ENCODE measurements around the gene HADHA. TPM values are rescaled to one million over a fixed set of nuclear protein-coding genes. Genes with fewer than 3 reads are reported as not detected.

Gene HADHA
- polyA plus RNA-seq, 1 donor (not counting 4 experiments of a cell fraction or from before 2014, with no cell fraction given), result 150 TPM

DNA sequence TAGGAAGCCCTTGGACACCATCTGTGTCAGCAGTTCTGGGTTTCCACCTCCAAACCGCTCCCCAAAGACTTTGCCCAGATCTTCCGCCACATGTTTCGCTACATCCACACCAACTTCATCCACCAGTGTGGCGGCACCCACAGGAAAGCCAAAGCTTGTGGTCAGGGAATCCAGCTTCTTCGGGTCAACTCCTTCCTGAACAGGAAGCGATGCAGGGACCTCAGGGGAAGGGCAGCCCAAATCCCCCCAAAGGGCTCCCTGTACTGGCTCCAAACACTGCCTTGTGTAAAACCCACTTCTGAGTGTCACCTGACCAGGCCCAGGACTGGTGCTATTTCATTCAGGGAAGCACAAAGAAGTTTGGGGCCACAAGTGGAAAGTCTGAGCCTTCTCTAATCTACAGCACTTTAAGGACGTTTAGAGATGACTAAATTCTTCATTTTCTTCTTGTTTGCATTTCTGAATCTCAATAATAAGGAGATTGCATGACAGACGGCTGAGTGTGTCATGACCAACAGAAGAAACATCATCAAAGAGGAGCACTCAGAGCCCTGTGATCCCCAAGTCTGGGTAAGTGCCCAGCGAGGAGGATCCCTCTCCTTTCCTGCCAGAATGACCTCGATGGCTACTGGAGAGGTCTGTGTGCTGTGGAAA lies 50.7 kb downstream of the HADHA start:
- Histone ChIP-seq H3K4me3 (ENCODE audit: control insufficient read depth in 2 of 3, extremely low read depth in 1 of 3, insufficient read depth in 2 of 3, low read depth in 1 of 3, low read length in 3 of 3) (no peak overlapping the region), H4K20me1 (ENCODE audit: control insufficient read depth, extremely low read depth, insufficient read depth, low read length) (no peaks in the 10 kb centered on the region), H3K4me2 (ENCODE audit: control insufficient read depth, extremely low read depth, insufficient read depth, low read depth, low read length) (no peak overlapping the region), H3K36me3 (ENCODE audit: control insufficient read depth in 2 of 2, extremely low read depth in 1 of 2, insufficient read depth in 2 of 2, low read length in 2 of 2) (peaks cover 31 to 35% of the 10 kb centered on the region in 2 experiments), H3K27me3 (ENCODE audit: control insufficient read depth, extremely low read depth, insufficient read depth, low read length) (no peaks in the 10 kb centered on the region), H3K4me1 (ENCODE audit: control insufficient read depth, extremely low read depth, insufficient read depth, low read length) (no peaks in the 10 kb centered on the region), H3K27ac (ENCODE audit: control insufficient read depth, insufficient read depth, low read length) (no peak overlapping the region), H3K79me2 (ENCODE audit: control insufficient read depth, insufficient read depth, low read length) (no peaks in the 10 kb centered on the region), H3K9me1 (ENCODE audit: control insufficient read depth, extremely low read depth, insufficient read depth, low read length) (no peaks in the 10 kb centered on the region), H3K9me3 (ENCODE audit: control insufficient read depth, low read depth, low read length) (no peaks in the 10 kb centered on the region), H3K9ac (ENCODE audit: control insufficient read depth, extremely low read depth, insufficient read depth, low read length) (no peak overlapping the region), H2AFZ (ENCODE audit: control insufficient read depth, low read length) (no peak overlapping the region)
- TF ChIP-seq EZH2 (IDR thresholded peaks at IDR 0.05; ENCODE audit: low read length), result no peak
- dilution Hi-C loops (cut with MboI; ENCODE audit: extremely low pct_ligation_motif_present, low sequenced_read_pairs), result no loop called here
- FAIRE-seq, result no peak
- no peak for DNase-seq (ENCODE audit: low read depth, low spot score)

DNA sequence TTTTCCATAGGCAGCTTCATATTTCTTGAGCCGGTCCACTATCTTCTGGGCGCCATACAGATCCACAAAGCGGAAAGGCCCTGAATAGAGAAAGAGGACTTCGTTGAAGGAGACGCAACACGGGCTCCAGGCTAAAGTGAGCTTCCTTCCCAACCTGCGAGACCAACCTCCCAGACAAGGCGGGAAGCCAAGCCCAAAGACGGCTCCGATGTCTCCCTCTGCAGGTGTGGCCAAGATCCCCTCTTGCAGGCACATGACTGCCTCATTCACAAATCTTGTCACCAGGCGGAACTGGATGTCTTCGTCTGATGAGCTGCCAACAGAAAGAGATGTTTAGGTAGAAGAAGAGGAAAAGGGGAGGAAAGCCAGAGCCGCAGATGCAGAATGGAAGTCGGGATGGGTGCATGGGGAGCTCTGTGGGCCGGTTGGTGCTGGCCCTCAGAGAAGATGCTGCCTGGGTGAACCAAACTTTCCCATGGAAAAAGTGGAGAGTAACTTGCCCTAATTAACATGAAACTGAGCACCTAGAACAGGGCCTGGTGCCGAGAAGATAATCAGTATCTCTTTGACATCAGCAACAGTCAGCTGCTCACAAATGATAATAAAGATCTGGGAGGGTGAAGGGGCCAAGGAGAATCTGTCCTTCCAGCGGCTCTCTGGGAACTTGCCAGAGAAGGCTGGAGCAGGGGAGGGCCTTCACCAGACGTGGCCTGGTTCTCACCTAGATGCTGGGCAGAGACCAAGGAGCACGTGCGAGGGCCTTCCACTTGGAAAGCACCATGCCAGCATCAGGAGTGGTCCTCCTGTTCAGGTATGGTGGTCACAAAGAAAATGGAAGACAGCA lies 52.9 kb downstream of the HADHA start:
- dilution Hi-C loops (cut with MboI; ENCODE audit: extremely low pct_ligation_motif_present, low sequenced_read_pairs), result no loop called here
- Histone ChIP-seq H3K9me1 (ENCODE audit: control insufficient read depth, extremely low read depth, insufficient read depth, low read length) (no peaks in the 10 kb centered on the region), H3K9me3 (ENCODE audit: control insufficient read depth, low read depth, low read length) (no peaks in the 10 kb centered on the region), H3K9ac (ENCODE audit: control insufficient read depth, extremely low read depth, insufficient read depth, low read length) (no peak overlapping the region), H3K27ac (ENCODE audit: control insufficient read depth, insufficient read depth, low read length) (no peak overlapping the region), H3K4me1 (ENCODE audit: control insufficient read depth, extremely low read depth, insufficient read depth, low read length) (no peaks in the 10 kb centered on the region), H3K27me3 (ENCODE audit: control insufficient read depth, extremely low read depth, insufficient read depth, low read length) (no peaks in the 10 kb centered on the region), H4K20me1 (ENCODE audit: control insufficient read depth, extremely low read depth, insufficient read depth, low read length) (no peaks in the 10 kb centered on the region), H3K79me2 (ENCODE audit: control insufficient read depth, insufficient read depth, low read length) (no peaks in the 10 kb centered on the region), H2AFZ (ENCODE audit: control insufficient read depth, low read length) (no peak overlapping the region), H3K36me3 (ENCODE audit: control insufficient read depth in 2 of 2, extremely low read depth in 1 of 2, insufficient read depth in 2 of 2, low read length in 2 of 2) (peaks cover 15 to 28% of the 10 kb centered on the region in 2 experiments), H3K4me2 (ENCODE audit: control insufficient read depth, extremely low read depth, insufficient read depth, low read depth, low read length) (no peak overlapping the region), H3K4me3 (ENCODE audit: control insufficient read depth in 2 of 3, extremely low read depth in 1 of 3, insufficient read depth in 2 of 3, low read depth in 1 of 3, low read length in 3 of 3) (no peak overlapping the region)
- no peak for FAIRE-seq
- no peak for DNase-seq (ENCODE audit: low read depth, low spot score)
- TF ChIP-seq, protein P1, sequence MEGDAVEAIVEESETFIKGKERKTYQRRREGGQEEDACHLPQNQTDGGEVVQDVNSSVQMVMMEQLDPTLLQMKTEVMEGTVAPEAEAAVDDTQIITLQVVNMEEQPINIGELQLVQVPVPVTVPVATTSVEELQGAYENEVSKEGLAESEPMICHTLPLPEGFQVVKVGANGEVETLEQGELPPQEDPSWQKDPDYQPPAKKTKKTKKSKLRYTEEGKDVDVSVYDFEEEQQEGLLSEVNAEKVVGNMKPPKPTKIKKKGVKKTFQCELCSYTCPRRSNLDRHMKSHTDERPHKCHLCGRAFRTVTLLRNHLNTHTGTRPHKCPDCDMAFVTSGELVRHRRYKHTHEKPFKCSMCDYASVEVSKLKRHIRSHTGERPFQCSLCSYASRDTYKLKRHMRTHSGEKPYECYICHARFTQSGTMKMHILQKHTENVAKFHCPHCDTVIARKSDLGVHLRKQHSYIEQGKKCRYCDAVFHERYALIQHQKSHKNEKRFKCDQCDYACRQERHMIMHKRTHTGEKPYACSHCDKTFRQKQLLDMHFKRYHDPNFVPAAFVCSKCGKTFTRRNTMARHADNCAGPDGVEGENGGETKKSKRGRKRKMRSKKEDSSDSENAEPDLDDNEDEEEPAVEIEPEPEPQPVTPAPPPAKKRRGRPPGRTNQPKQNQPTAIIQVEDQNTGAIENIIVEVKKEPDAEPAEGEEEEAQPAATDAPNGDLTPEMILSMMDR (optimal IDR thresholded peaks at IDR 0.05 in 1 of 3, IDR thresholded peaks at IDR 0.05 in 1 of 3, conservative IDR thresholded peaks at IDR 0.05 in 1 of 3; ENCODE audit: extremely low read depth in 1 of 3, insufficient read depth in 2 of 3, low read length in 3 of 3), result no peak
- TF ChIP-seq EZH2 (IDR thresholded peaks at IDR 0.05; ENCODE audit: low read length), result no peak

Data from keratinocyte (primary cell).